ENCODE results near the gene SOAT2. TPM values are rescaled to one million over a fixed set of nuclear protein-coding genes. Genes with fewer than 3 reads are reported as not detected.

The SOAT2 gene
- total and polyA plus RNA-seq, 2 donors (not counting 3 experiments of a cell fraction or from before 2014, with no cell fraction given) = not detected

DNA sequence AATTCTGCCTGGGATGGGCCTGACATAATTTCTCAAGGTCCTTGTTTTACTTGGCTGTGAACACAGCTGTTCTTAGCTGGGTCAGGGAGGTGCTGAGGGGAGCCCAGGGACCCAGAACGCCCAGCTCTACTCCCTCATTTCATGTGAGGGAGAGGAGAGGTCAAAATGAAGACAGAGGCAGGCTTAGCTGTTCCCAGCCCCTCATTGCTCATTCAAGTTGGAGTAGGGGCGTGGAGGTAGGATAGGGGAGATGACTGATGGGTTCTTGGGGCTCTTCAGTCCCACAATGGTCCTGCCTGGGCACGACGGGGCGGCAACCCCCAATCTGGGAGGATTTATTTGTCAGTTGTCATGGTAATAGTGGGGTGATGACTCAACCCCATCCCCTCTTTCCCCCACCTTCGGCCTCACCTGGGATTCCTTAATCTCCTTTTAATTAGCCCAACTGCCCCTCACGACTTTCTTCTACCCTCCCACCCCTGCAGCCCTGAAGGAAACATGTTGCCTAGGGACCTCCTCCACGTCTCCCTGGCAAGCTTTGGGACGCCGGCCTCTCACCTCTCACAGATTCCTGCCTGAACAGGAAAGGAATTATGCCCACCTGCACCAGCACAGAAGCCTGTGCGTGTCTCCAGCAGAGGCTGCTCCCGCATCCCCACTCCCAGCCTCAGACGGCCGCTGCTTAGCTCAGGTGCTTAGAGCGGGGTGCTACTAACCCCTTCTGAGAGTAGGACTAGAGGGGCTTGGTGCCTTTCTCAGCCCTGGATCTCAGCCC lies 34.3 kb upstream of the SOAT2 start:
- Histone ChIP-seq H3K36me3 (ENCODE audit: control insufficient read depth in 2 of 2, extremely low read depth in 1 of 2, insufficient read depth in 2 of 2, low read length in 2 of 2) (peaks cover 0 to 6% of the 10 kb centered on the region in 2 experiments), H2AFZ (ENCODE audit: low read depth, low read length) (no peak overlapping the region), H3K9me3 (replicated peaks; ENCODE audit: control insufficient read depth, insufficient read depth, low read length) (no peaks in the 10 kb centered on the region), H3K9ac (replicated peaks; ENCODE audit: extremely low read depth, insufficient read depth, low read length) (no peak overlapping the region), H3K4me3 (replicated peaks in 1 of 3; ENCODE audit: insufficient read depth in 1 of 3, low read depth in 1 of 3, low read length in 3 of 3) (no peak overlapping the region), H4K20me1 (replicated peaks; ENCODE audit: control insufficient read depth, extremely low read depth, insufficient read depth, low read length) (no peaks in the 10 kb centered on the region), H3K79me2 (ENCODE audit: control insufficient read depth, insufficient read depth, low read length) (no peaks in the 10 kb centered on the region), H3K4me2 (ENCODE audit: insufficient read depth, low read length) (no peak overlapping the region), H3K27ac (ENCODE audit: insufficient read depth, low read depth, low read length) (no peak overlapping the region), H3K9me1 (replicated peaks; ENCODE audit: control insufficient read depth, extremely low read depth, insufficient read depth, low read length) (no peaks in the 10 kb centered on the region), H3K4me1 (ENCODE audit: control insufficient read depth, extremely low read depth, insufficient read depth, low read length) (peaks cover 38% of the 10 kb centered on the region), H3K27me3 (ENCODE audit: control insufficient read depth in 2 of 2, insufficient read depth in 2 of 2, low read length in 2 of 2) (no peaks in the 10 kb centered on the region)
- intact Hi-C loops (cut with micrococcal nuclease) (no loop called here), dilution Hi-C loops (cut with MboI; ENCODE audit: extremely low pct_ligation_motif_present, low sequenced_read_pairs) (no loop called here)
- no peak for DNase-seq (ENCODE audit: low read depth, low spot score)
- ChIA-PET CTCF (interaction anchor here (1.1 to 14.2 kb wide), 7 partner anchors 9 to 252 kb away, joined by 3 to 463 read pairs (median 79); partner anchors contain the start of genes AAAS, IGFBP6, SOAT2 and SPRYD3), POLR2A (no interaction called here)
- FAIRE-seq = no peak
- BruUV-seq (replicated peaks) = no TSS peak
- TF ChIP-seq JUN (IDR thresholded peaks at IDR 0.05; ENCODE audit: borderline replicate concordance, insufficient read depth, insufficient read length, low read depth) = no peak
- TF ChIP-seq MYC (IDR thresholded peaks at IDR 0.05; ENCODE audit: low read depth, low read length) = no peak
- TF ChIP-seq, protein P1, sequence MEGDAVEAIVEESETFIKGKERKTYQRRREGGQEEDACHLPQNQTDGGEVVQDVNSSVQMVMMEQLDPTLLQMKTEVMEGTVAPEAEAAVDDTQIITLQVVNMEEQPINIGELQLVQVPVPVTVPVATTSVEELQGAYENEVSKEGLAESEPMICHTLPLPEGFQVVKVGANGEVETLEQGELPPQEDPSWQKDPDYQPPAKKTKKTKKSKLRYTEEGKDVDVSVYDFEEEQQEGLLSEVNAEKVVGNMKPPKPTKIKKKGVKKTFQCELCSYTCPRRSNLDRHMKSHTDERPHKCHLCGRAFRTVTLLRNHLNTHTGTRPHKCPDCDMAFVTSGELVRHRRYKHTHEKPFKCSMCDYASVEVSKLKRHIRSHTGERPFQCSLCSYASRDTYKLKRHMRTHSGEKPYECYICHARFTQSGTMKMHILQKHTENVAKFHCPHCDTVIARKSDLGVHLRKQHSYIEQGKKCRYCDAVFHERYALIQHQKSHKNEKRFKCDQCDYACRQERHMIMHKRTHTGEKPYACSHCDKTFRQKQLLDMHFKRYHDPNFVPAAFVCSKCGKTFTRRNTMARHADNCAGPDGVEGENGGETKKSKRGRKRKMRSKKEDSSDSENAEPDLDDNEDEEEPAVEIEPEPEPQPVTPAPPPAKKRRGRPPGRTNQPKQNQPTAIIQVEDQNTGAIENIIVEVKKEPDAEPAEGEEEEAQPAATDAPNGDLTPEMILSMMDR (IDR thresholded peaks at IDR 0.05; ENCODE audit: extremely low read depth in 1 of 2, insufficient read depth in 1 of 2, low read depth in 1 of 2, low read length in 2 of 2) = no peak
- no peak for TF ChIP-seq GATA2 (IDR thresholded peaks at IDR 0.05; ENCODE audit: insufficient read depth, insufficient read length, low read depth, low read length)
- TF ChIP-seq, protein P2, sequence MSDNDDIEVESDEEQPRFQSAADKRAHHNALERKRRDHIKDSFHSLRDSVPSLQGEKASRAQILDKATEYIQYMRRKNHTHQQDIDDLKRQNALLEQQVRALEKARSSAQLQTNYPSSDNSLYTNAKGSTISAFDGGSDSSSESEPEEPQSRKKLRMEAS (IDR thresholded peaks at IDR 0.05; ENCODE audit: insufficient read depth, insufficient read length) = no peak
- TF ChIP-seq FOS (IDR thresholded peaks at IDR 0.05; ENCODE audit: borderline replicate concordance, insufficient read depth, low read length) = no peak
- no peak for TF ChIP-seq EZH2 (IDR thresholded peaks at IDR 0.05; ENCODE audit: borderline replicate concordance, low read depth, low read length, severe bottlenecking)
- no peak for TF ChIP-seq POLR2AphosphoS5 (IDR thresholded peaks at IDR 0.05; ENCODE audit: insufficient read depth, low read depth, low read length)
- TF ChIP-seq POLR2A (IDR thresholded peaks at IDR 0.05; ENCODE audit: low read depth, low read length) = no peak

All from endothelial cell of umbilical vein (primary cell).